ENCODE results near the gene C5orf24. TPM values are rescaled to one million over a fixed set of nuclear protein-coding genes. Genes with fewer than 3 reads are reported as not detected.

C5orf24 gene
- 81.7 and 81.8 TPM in 2 replicates for total RNA-seq
- long read RNA-seq, full-length matches to known transcripts: 61 of 95 reads
- long read RNA-seq, partial matches to known transcripts: 1 of 95 reads
- long read RNA-seq, other reads (novel, unspliced or antisense): 33 of 95 reads

DNA sequence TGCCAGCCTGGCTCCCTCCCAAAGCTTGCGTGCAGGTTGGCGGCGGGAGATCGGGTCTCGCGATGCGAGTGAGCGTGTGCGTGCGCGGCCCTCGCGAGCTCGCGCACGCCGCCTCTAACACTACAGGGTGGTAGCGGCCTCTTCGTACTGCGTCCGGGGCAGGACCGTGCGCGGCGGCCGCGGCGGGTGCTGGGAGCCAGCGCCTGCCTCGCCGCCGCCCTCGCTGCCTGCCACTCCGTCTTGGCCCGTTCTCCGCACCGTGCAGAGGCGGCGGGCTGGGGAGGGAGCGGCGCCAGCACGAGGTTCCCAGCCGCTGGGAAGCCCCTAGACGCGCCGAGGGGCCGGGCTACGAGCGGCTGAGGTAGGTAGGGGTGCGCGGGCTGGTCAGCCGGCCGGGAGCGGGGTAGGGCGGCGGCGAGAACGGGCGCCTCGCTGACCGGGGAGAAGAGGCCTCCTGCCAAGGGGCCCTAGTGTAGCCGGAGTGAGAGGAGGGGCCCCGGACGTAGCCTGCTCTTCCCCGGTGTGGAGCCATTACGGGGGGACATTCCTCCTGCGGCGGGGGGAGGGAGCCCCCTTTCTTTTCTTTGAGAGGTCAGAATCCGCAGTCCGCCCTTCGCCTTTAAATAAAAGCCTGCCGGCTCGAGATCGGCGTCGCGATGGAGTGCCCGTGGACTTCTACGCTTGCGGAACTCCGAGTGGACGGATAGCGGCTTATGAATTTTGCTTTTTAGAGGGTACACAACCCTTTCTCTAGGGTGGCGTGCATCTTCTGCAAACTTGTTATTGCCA, at the start of gene C5orf24:
Gene C5orf24, plus strand, starts transcription at position 117 of the 789 bp plus-strand sequence. CDS start 8,933 bp downstream, outside the sequence.
- peaks cover 41% of the 10 kb centered on the region for H3K4me1 Mint-ChIP-seq (ENCODE audit: unreplicated experiment)
- H3K4me3 Mint-ChIP-seq (ENCODE audit: unreplicated experiment): peak within 1 kb of the TSS; percentile 88
- peak; percentile 98 for DNase-seq (ENCODE audit: extremely low spot score, unreplicated experiment)
- no peaks in the 10 kb centered on the region for H3K9me3 Mint-ChIP-seq (ENCODE audit: unreplicated experiment)
- TF ChIP-seq, protein P1, sequence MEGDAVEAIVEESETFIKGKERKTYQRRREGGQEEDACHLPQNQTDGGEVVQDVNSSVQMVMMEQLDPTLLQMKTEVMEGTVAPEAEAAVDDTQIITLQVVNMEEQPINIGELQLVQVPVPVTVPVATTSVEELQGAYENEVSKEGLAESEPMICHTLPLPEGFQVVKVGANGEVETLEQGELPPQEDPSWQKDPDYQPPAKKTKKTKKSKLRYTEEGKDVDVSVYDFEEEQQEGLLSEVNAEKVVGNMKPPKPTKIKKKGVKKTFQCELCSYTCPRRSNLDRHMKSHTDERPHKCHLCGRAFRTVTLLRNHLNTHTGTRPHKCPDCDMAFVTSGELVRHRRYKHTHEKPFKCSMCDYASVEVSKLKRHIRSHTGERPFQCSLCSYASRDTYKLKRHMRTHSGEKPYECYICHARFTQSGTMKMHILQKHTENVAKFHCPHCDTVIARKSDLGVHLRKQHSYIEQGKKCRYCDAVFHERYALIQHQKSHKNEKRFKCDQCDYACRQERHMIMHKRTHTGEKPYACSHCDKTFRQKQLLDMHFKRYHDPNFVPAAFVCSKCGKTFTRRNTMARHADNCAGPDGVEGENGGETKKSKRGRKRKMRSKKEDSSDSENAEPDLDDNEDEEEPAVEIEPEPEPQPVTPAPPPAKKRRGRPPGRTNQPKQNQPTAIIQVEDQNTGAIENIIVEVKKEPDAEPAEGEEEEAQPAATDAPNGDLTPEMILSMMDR (IDR thresholded peaks at IDR 0.05): no peak
- H3K27me3 Mint-ChIP-seq (ENCODE audit: unreplicated experiment): no peaks in the 10 kb centered on the region
- peaks cover 8% of the 10 kb centered on the region for H3K36me3 Mint-ChIP-seq (ENCODE audit: unreplicated experiment)
- peak within 1 kb of the TSS; percentile 95 for H3K27ac Mint-ChIP-seq (ENCODE audit: unreplicated experiment)

DNA sequence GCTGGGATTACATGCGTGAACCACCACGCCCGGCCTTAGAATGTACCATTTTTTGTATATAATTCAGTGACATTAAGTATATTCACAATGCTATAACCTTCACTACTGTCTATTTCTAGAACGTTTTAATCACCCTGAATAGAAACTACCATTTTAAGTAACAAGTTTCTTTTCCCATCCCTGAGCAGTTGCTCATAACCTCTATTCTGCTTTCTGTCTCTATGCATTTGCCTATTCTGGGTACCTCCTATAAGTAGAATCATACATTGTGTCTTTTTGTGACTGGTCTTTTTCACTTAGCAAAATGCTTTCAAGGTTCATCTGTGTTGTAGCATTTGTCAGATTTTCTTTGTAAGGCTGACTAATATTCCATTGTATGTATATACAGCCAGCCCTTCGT, 47.3 kb upstream of the C5orf24 start:
- Mint-ChIP-seq H3K36me3 (ENCODE audit: unreplicated experiment) (peaks cover 52% of the 10 kb centered on the region), H3K4me1 (ENCODE audit: unreplicated experiment) (no peaks in the 10 kb centered on the region), H3K9me3 (ENCODE audit: unreplicated experiment) (no peaks in the 10 kb centered on the region), H3K27ac (ENCODE audit: unreplicated experiment) (no peak overlapping the region), H3K4me3 (ENCODE audit: unreplicated experiment) (no peak overlapping the region), H3K27me3 (ENCODE audit: unreplicated experiment) (no peaks in the 10 kb centered on the region)
- no peak for DNase-seq (ENCODE audit: extremely low spot score, unreplicated experiment)
- TF ChIP-seq, protein P1 (IDR thresholded peaks at IDR 0.05): no peak

DNA sequence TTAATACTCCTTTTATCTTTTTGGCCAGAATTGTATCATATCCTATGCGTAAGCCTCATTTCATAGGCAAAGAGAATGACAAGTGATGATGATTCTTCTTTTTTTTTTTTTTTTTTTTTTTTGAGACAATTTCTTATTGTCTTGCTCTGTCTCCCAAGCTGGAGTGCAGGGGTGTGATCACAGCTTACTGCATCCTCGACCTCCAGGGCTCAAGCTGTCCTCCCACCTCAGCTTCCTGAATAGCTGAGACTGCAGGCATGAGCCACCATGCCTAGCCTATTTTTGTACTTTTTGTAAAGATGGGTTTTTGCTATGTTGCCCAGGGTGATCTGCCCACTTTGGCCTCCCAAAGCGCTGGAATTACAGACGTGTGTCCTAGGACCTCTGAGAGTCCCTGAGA, 41.9 kb upstream of the C5orf24 start:
- Mint-ChIP-seq H3K27ac (ENCODE audit: unreplicated experiment) (no peak overlapping the region), H3K4me1 (ENCODE audit: unreplicated experiment) (no peaks in the 10 kb centered on the region), H3K4me3 (ENCODE audit: unreplicated experiment) (no peak overlapping the region), H3K27me3 (ENCODE audit: unreplicated experiment) (no peaks in the 10 kb centered on the region), H3K36me3 (ENCODE audit: unreplicated experiment) (peaks cover 31% of the 10 kb centered on the region), H3K9me3 (ENCODE audit: unreplicated experiment) (no peaks in the 10 kb centered on the region)
- no peak for DNase-seq (ENCODE audit: extremely low spot score, unreplicated experiment)
- TF ChIP-seq, protein P1 (IDR thresholded peaks at IDR 0.05): no peak

DNA sequence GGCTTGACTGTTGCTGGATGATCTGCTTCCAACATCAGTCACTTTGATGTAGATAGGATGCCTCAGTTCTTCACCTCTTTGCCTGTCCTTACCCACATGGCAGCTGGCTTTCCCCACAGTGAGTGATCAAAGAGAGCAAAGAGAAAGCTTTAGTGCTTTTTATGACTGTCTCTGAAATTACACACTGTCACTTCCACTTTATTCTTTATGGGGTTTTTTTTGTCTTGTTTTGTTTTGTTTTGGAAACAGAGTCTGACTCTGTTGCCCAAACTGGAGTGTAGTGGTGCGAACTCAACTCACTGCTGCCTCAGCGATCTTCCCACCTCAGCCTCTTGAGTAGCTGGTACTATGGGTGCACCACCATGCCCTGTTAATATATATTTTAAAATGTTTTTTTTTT, 32.4 kb upstream of the C5orf24 start:
- H3K27ac Mint-ChIP-seq (ENCODE audit: unreplicated experiment): no peak overlapping the region
- H3K9me3 Mint-ChIP-seq (ENCODE audit: unreplicated experiment): no peaks in the 10 kb centered on the region
- TF ChIP-seq, protein P1 (IDR thresholded peaks at IDR 0.05): no peak
- H3K4me1 Mint-ChIP-seq (ENCODE audit: unreplicated experiment): no peaks in the 10 kb centered on the region
- no peak overlapping the region for H3K4me3 Mint-ChIP-seq (ENCODE audit: unreplicated experiment)
- no peak for DNase-seq (ENCODE audit: extremely low spot score, unreplicated experiment)
- H3K27me3 Mint-ChIP-seq (ENCODE audit: unreplicated experiment): no peaks in the 10 kb centered on the region
- peaks cover 37% of the 10 kb centered on the region for H3K36me3 Mint-ChIP-seq (ENCODE audit: unreplicated experiment)

DNA sequence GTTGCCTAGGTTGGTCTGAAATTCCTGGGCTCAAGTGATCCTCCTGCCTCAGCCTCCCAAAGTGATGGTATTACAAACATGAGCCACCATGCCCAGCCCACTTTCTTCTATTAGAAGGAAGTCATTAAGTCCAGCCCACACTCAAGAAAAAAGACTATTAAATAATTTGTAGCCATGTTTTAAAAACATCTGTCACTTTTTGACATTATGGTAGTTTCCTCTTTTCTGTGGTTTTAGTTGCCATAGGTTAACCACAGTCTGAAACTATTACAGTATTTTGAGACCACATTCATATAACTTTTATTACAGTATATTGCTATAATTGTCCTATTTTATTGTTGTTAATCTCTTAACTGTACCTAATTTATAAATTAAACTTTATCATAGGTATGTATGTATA, 31.9 kb upstream of the C5orf24 start:
- no peaks in the 10 kb centered on the region for H3K4me1 Mint-ChIP-seq (ENCODE audit: unreplicated experiment)
- H3K27me3 Mint-ChIP-seq (ENCODE audit: unreplicated experiment): no peaks in the 10 kb centered on the region
- no peak overlapping the region for H3K4me3 Mint-ChIP-seq (ENCODE audit: unreplicated experiment)
- no peak overlapping the region for H3K27ac Mint-ChIP-seq (ENCODE audit: unreplicated experiment)
- TF ChIP-seq, protein P1 (IDR thresholded peaks at IDR 0.05): no peak
- DNase-seq (ENCODE audit: extremely low spot score, unreplicated experiment): no peak
- H3K9me3 Mint-ChIP-seq (ENCODE audit: unreplicated experiment): no peaks in the 10 kb centered on the region
- H3K36me3 Mint-ChIP-seq (ENCODE audit: unreplicated experiment): peaks cover 38% of the 10 kb centered on the region
